H1 (cell line): ENCODE measurements around the gene CDK8.

ENCODE experiments used
- ATF3 ChIP-seq: IDR thresholded peaks from 2 replicates; pipeline ENCODE4 v1.6.1; 2011; ENCODE audit warnings: low read depth, mild to moderate bottlenecking, low read length; ENCODE audit not compliant: insufficient read depth
- CEBPB ChIP-seq: IDR thresholded peaks from 2 replicates; pipeline ENCODE4 v1.6.1; 2012; ENCODE audit warnings: low read depth, low read length
- CTCF ChIP-seq, 3 experiments: IDR thresholded peaks; 1 replicate in 2 of 3; 2 replicates in 1 of 3; pipeline versions ENCODE4 v1.5.1 to v1.6.1; 2011; ENCODE audit warnings: low read length in 3 of 3, mild to moderate bottlenecking in 3 of 3, inconsistent platforms in 2 of 3, low read depth in 1 of 3, moderate library complexity in 1 of 3; ENCODE audit not compliant: insufficient read depth in 1 of 3; ENCODE audit errors: control extremely low read depth in 1 of 3
- GABPA ChIP-seq: IDR thresholded peaks from 2 replicates; pipeline ENCODE4 v1.6.1; 2011; ENCODE audit warnings: mild to moderate bottlenecking, low read length, moderate library complexity, borderline replicate concordance; ENCODE audit not compliant: insufficient read depth
- POLR2A ChIP-seq, 2 experiments: IDR thresholded peaks; 1 replicate in 1 of 2; 2 replicates in 1 of 2; pipeline ENCODE4 v1.6.1; 2011; ENCODE audit warnings: low read depth in 2 of 2, low read length in 2 of 2, mild to moderate bottlenecking in 2 of 2; ENCODE audit errors: control extremely low read depth in 1 of 2
- RFX5 ChIP-seq: IDR thresholded peaks from 2 replicates; pipeline ENCODE4 v1.6.1; 2011; ENCODE audit warnings: low read depth, low read length, improper control_type of control experiment, borderline replicate concordance
- YY1 ChIP-seq: IDR thresholded peaks from 2 replicates; pipeline ENCODE4 v1.6.1; 2011; ENCODE audit warnings: low read depth, mild to moderate bottlenecking, low read length

GRCh38 chr13:26382835-26383234 is 128.9 kb downstream of the CDK8 start:
- TF ChIP-seq POLR2A (IDR thresholded peaks at IDR 0.05; ENCODE audit: control extremely low read depth in 1 of 2, low read depth in 2 of 2, low read length in 2 of 2) (no peak), CEBPB (no peak), GABPA (no peak), YY1 (no peak), CTCF (IDR thresholded peaks at IDR 0.05; ENCODE audit: control extremely low read depth in 1 of 3, insufficient read depth in 1 of 3, low read depth in 1 of 3, low read length in 3 of 3) (no peak), RFX5 (no peak), ATF3 (no peak)
